Endothelial cell of umbilical vein (primary cell): ENCODE measurements around the gene DDX25. TPM values are rescaled to one million over a fixed set of nuclear protein-coding genes. Genes with fewer than 3 reads are reported as not detected.

Experiments used
- BruUV-seq: library from RNA; stranded (reverse); fragments of 400-500 nt; replicated peaks from 2 replicates; lab custom pipeline; 2021; lab: Mats Ljungman, UMichigan
- CTCF ChIA-PET: fragments of 300-600, 350-600 bp; sonication (Branson Sonifier 250); formaldehyde crosslinking; loops from one replicate; lab custom pipeline; 2021; ENCODE audit warnings: antibody characterized with exemption, inconsistent platforms; lab: Charles Lee
- POLR2A ChIA-PET: fragments of 300-600, 350-600 bp; sonication (Branson Sonifier 250); formaldehyde crosslinking; loops from one replicate; lab custom pipeline; 2021; ENCODE audit warnings: antibody characterized with exemption, inconsistent platforms; lab: Charles Lee
- DNase-seq: peaks from one replicate; pipeline ENCODE4 v3.0.0-alpha.2; 2011; ENCODE audit warnings: low read depth, low spot score
- FAIRE-seq: peaks from 2 replicates; lab custom pipeline; 2011; peaks lifted over from hg19 to GRCh38; lab: Jason Lieb, UNC
- H2AFZ ChIP-seq: 2 replicates; pipeline ENCODE4 v1.6.0; 2012; ENCODE audit warnings: low read depth, low read length, control low read depth, inconsistent platforms
- H3K27ac ChIP-seq: 2 replicates; pipeline ENCODE4 v1.5.1; 2011; ENCODE audit warnings: low read depth, mild to moderate bottlenecking, control low read depth, low read length, moderate library complexity; ENCODE audit not compliant: insufficient read depth
- H3K27me3 ChIP-seq, 2 experiments: 2 replicates each; pipeline versions ENCODE4 v1.6.0 to v1.6.1; 2011; ENCODE audit warnings: low read length in 2 of 2, mixed read lengths in 1 of 2; ENCODE audit not compliant: control insufficient read depth in 2 of 2, insufficient read depth in 2 of 2
- H3K36me3 ChIP-seq, 2 experiments: 2 replicates in 1 of 2; 3 replicates in 1 of 2; pipeline ENCODE4 v1.5.1; 2011; ENCODE audit warnings: low read length in 2 of 2, mild to moderate bottlenecking in 1 of 2, moderate library complexity in 1 of 2; ENCODE audit not compliant: control insufficient read depth in 2 of 2, insufficient read depth in 2 of 2; ENCODE audit errors: extremely low read depth in 1 of 2
- H3K4me1 ChIP-seq: 3 replicates; pipeline ENCODE4 v1.5.1; 2011; ENCODE audit warnings: mild to moderate bottlenecking, low read length; ENCODE audit not compliant: control insufficient read depth, insufficient read depth; ENCODE audit errors: extremely low read depth
- H3K4me2 ChIP-seq: 2 replicates; pipeline ENCODE4 v1.6.1; 2011; ENCODE audit warnings: low read length, control low read depth, mixed read lengths; ENCODE audit not compliant: insufficient read depth
- H3K4me3 ChIP-seq, 3 experiments: fragments of 200-600 bp in 1 of 3; sonication (generic), shearing (Covaris generic) in 1 of 3; replicated peaks in 1 of 3; 2 replicates each; pipeline ENCODE4 v1.5.1; 2011 to 2016; ENCODE audit warnings: control low read depth in 3 of 3, low read length in 3 of 3, mild to moderate bottlenecking in 2 of 3, inconsistent platforms in 1 of 3, low read depth in 1 of 3, moderate library complexity in 1 of 3; ENCODE audit not compliant: insufficient read depth in 1 of 3
- H3K79me2 ChIP-seq: 2 replicates; pipeline ENCODE4 v1.6.0; 2012; ENCODE audit warnings: low read length, inconsistent platforms; ENCODE audit not compliant: control insufficient read depth, insufficient read depth
- H3K9ac ChIP-seq: replicated peaks from 2 replicates; pipeline ENCODE3; 2011; ENCODE audit warnings: low read length, control low read depth; ENCODE audit not compliant: insufficient read depth; ENCODE audit errors: extremely low read depth
- H3K9me1 ChIP-seq: replicated peaks from 3 replicates; pipeline ENCODE4 v1.6.0; 2011; ENCODE audit warnings: mild to moderate bottlenecking, low read length; ENCODE audit not compliant: control insufficient read depth, insufficient read depth; ENCODE audit errors: extremely low read depth
- H3K9me3 ChIP-seq: replicated peaks from 2 replicates; pipeline ENCODE4 v1.5.1; 2012; ENCODE audit warnings: low read length, inconsistent platforms; ENCODE audit not compliant: control insufficient read depth, insufficient read depth
- H4K20me1 ChIP-seq: replicated peaks from 2 replicates; pipeline ENCODE3; 2011; ENCODE audit warnings: mild to moderate bottlenecking, low read length; ENCODE audit not compliant: control insufficient read depth, insufficient read depth; ENCODE audit errors: extremely low read depth
- CTCF ChIP-seq, 2 donors: IDR thresholded peaks; 1 replicate in 1 of 2; 2 replicates in 1 of 2; pipeline ENCODE4 v1.5.1; 2011; ENCODE audit warnings: low read length in 2 of 2, mild to moderate bottlenecking in 2 of 2, moderate library complexity in 2 of 2, control low read depth in 1 of 2, inconsistent platforms in 1 of 2, low read depth in 1 of 2; ENCODE audit not compliant: insufficient read depth in 1 of 2; ENCODE audit errors: extremely low read depth in 1 of 2
- EZH2 ChIP-seq: IDR thresholded peaks from 2 replicates; pipeline ENCODE4 v1.6.1; 2012; ENCODE audit warnings: borderline replicate concordance, low read depth, mild to moderate bottlenecking, moderate library complexity, low read length, inconsistent platforms; ENCODE audit not compliant: severe bottlenecking
- FOS ChIP-seq: IDR thresholded peaks from 2 replicates; pipeline ENCODE4 v1.6.1; 2011; ENCODE audit warnings: mild to moderate bottlenecking, low read length, moderate library complexity, borderline replicate concordance; ENCODE audit not compliant: insufficient read depth
- GATA2 ChIP-seq: IDR thresholded peaks from 2 replicates; pipeline ENCODE4 v1.7.0; 2011; ENCODE audit warnings: low read depth, mild to moderate bottlenecking, moderate library complexity, mixed read lengths, low read length; ENCODE audit not compliant: insufficient read length, insufficient read depth
- JUN ChIP-seq: IDR thresholded peaks from 2 replicates; pipeline ENCODE4 v1.6.1; 2011; ENCODE audit warnings: borderline replicate concordance, low read depth; ENCODE audit not compliant: insufficient read length, insufficient read depth
- MAX ChIP-seq: IDR thresholded peaks from 2 replicates; pipeline ENCODE4 v1.6.1; 2011; ENCODE audit not compliant: insufficient read depth, insufficient read length
- MYC ChIP-seq: IDR thresholded peaks from one replicate; pipeline ENCODE4 v1.6.1; 2011; ENCODE audit warnings: mild to moderate bottlenecking, low read depth, low read length
- POLR2A ChIP-seq: IDR thresholded peaks from 2 replicates; pipeline ENCODE4 v1.6.1; 2012; ENCODE audit warnings: low read depth, mild to moderate bottlenecking, control low read depth, low read length
- POLR2AphosphoS5 ChIP-seq: IDR thresholded peaks from 2 replicates; pipeline ENCODE4 v1.6.1; 2012; ENCODE audit warnings: low read depth, mild to moderate bottlenecking, control low read depth, low read length, moderate library complexity; ENCODE audit not compliant: insufficient read depth
- dilution Hi-C: fragments of 300-500 bp; cut with MboI; formaldehyde crosslinking; loops from one replicate; pipeline ENCODE4 v1.15.0; 2019; ENCODE audit warnings: low sequenced_read_pairs; ENCODE audit not compliant: extremely low pct_ligation_motif_present
- intact Hi-C: fragments of 100-400 bp; cut with micrococcal nuclease; formaldehyde crosslinking; loops from one replicate; pipeline ENCODE4 v1.10.0; 2022
- polyA plus RNA-seq, 4 experiments: library from polyadenylated mRNA; depleted of rRNA in 3 of 4; stranded (reverse) in 3 of 4; unstranded in 1 of 4; fragments of >200 nt; gene quantifications; 2 replicates each; pipeline versions ENCODE4 v1.2.1 to v1.2.3, GENCODE V29; 2011 to 2012; ENCODE audit warnings: missing spikeins in 1 of 4
- total RNA-seq: library from RNA; stranded (reverse); gene quantifications from 2 replicates; pipeline ENCODE4 v1.2.3, GENCODE V29; 2021

DDX25 gene
- total and polyA plus RNA-seq, 2 donors (not counting 3 experiments of a cell fraction or from before 2014, with no cell fraction given) = not detected

- TF ChIP-seq CTCF (IDR thresholded peaks at IDR 0.05; ENCODE audit: extremely low read depth in 1 of 2, insufficient read depth in 1 of 2, low read depth in 1 of 2, low read length in 2 of 2) = no peak
- Histone ChIP-seq H3K4me1 (no peaks in the 10 kb centered on the region), H3K4me2 (no peak overlapping the region), H3K27ac (no peak overlapping the region), H4K20me1 (no peaks in the 10 kb centered on the region), H3K9ac (no peak overlapping the region), H3K27me3 (peaks cover 2 to 8% of the 10 kb centered on the region in 2 experiments), H3K9me3 (no peaks in the 10 kb centered on the region), H3K9me1 (no peaks in the 10 kb centered on the region), H3K79me2 (no peaks in the 10 kb centered on the region), H3K36me3 (no peaks in the 10 kb centered on the region), H3K4me3 (no peak overlapping the region), H2AFZ (no peak overlapping the region)
- BruUV-seq = no TSS peak
- no peak for DNase-seq
- dilution Hi-C loops = no loop called here
- FAIRE-seq = no peak
- ChIA-PET POLR2A (no interaction called here), CTCF (no interaction called here)
- intact Hi-C loops = loop anchor here (10.0 kb wide), 1 partner anchor 338 kb away; the partner anchor contains the start of genes FOXRED1 and SRPRA
Measured at GRCh38 chr11:125926682-125927081, 22.4 kb downstream of the DDX25 start.

- Histone ChIP-seq H3K4me3 (no peak overlapping the region), H3K9ac (no peak overlapping the region), H3K9me1 (no peaks in the 10 kb centered on the region), H2AFZ (no peak overlapping the region), H3K4me2 (no peak overlapping the region), H3K79me2 (no peaks in the 10 kb centered on the region), H3K27me3 (peaks cover 2 to 4% of the 10 kb centered on the region in 2 experiments), H3K4me1 (no peaks in the 10 kb centered on the region), H4K20me1 (no peaks in the 10 kb centered on the region), H3K27ac (no peak overlapping the region), H3K36me3 (no peaks in the 10 kb centered on the region), H3K9me3 (no peaks in the 10 kb centered on the region)
- BruUV-seq = no TSS peak
- FAIRE-seq (no peak), DNase-seq (no peak)
- intact Hi-C loops (loop anchor here (10.0 kb wide), 1 partner anchor 335 kb away; the partner anchor contains the start of genes FOXRED1 and SRPRA), dilution Hi-C loops (no loop called here)
- CTCF ChIA-PET = interaction anchor here (1.0 kb wide), 1 partner anchor 11 kb away, joined by 3 read pairs; no protein-coding TSS in a partner anchor
- TF ChIP-seq FOS = no peak
- no peak for TF ChIP-seq MYC
- no peak for TF ChIP-seq MAX
- TF ChIP-seq POLR2AphosphoS5 = no peak
- no peak for TF ChIP-seq EZH2
- TF ChIP-seq JUN = no peak
- no peak for TF ChIP-seq GATA2
- TF ChIP-seq POLR2A = no peak
- POLR2A ChIA-PET = no interaction called here
Measured at GRCh38 chr11:125929445-125930075, 25.3 kb downstream of the DDX25 start.
